Neural cell (in vitro differentiated cells): ENCODE measurements around the gene AGAP2. TPM values are rescaled to one million over a fixed set of nuclear protein-coding genes. Genes with fewer than 3 reads are reported as not detected.

ENCODE experiments used
- H2AFZ ChIP-seq: fragments of 200-600, 300-800 bp; sonication (generic), shearing (Covaris generic); 2 replicates; pipeline ENCODE4 v1.6.0; 2014; ENCODE audit warnings: low read depth, mild to moderate bottlenecking, antibody characterized with exemption, low read length, moderate library complexity
- H3F3A ChIP-seq: fragments of 200-600 bp; shearing (Covaris generic); 2 replicates; pipeline ENCODE4 v1.6.1; 2016; ENCODE audit warnings: mild to moderate bottlenecking, moderate library complexity, mixed read lengths, antibody characterized with exemption, low read length; ENCODE audit not compliant: insufficient read depth, poor library complexity, severe bottlenecking
- H3K27ac ChIP-seq: fragments of 200-600, 300-800 bp; sonication (generic), shearing (Covaris generic); 2 replicates; pipeline ENCODE4 v1.5.1; 2014; ENCODE audit warnings: mild to moderate bottlenecking, low read length, moderate library complexity
- H3K27me3 ChIP-seq: fragments of 300-800, 200-600 bp; sonication (generic), shearing (Covaris generic); 2 replicates; pipeline ENCODE4 v1.6.0; 2014; ENCODE audit warnings: mild to moderate bottlenecking, low read depth, low read length, moderate library complexity; ENCODE audit not compliant: insufficient read depth
- H3K36me3 ChIP-seq: fragments of 300-800, 200-600 bp; sonication (generic), shearing (Covaris generic); 2 replicates; pipeline ENCODE4 v1.5.1; 2014; ENCODE audit warnings: mild to moderate bottlenecking, antibody characterized with exemption, low read length, moderate library complexity; ENCODE audit not compliant: insufficient read depth
- H3K4me2 ChIP-seq: fragments of 300-800, 200-600 bp; sonication (generic), shearing (Covaris generic); 2 replicates; pipeline ENCODE4 v1.6.0; 2014; ENCODE audit warnings: mild to moderate bottlenecking, low read length
- H3K4me3 ChIP-seq: fragments of 300-800, 200-600 bp; sonication (generic), shearing (Covaris generic); 2 replicates; pipeline ENCODE4 v1.5.1; 2014; ENCODE audit warnings: mild to moderate bottlenecking, low read length, moderate library complexity
- H3K79me2 ChIP-seq: fragments of 200-600 bp; shearing (Covaris generic); replicated peaks from 2 replicates; pipeline ENCODE4 v1.6.0; 2014; ENCODE audit warnings: mild to moderate bottlenecking, low read length, moderate library complexity; ENCODE audit not compliant: insufficient read depth
- H3K9ac ChIP-seq: fragments of 300-800, 200-600 bp; sonication (generic), shearing (Covaris generic); 2 replicates; pipeline ENCODE4 v1.6.1; 2016; ENCODE audit warnings: mild to moderate bottlenecking, low read length, mixed read lengths
- H3K9me2 ChIP-seq: fragments of 200-600 bp; shearing (Covaris generic); 2 replicates; pipeline ENCODE4 v1.6.1; 2016; ENCODE audit warnings: mild to moderate bottlenecking, low read length, mixed read lengths; ENCODE audit not compliant: insufficient read depth
- H3K9me3 ChIP-seq: fragments of 200-600, 300-800 bp; sonication (generic), shearing (Covaris generic); 2 replicates; pipeline ENCODE4 v1.6.1; 2016; ENCODE audit warnings: mild to moderate bottlenecking, mixed run types, low read length, moderate library complexity, mixed read lengths
- H4K20me1 ChIP-seq: fragments of 200-600 bp; shearing (Covaris generic); 2 replicates; pipeline ENCODE4 v1.6.1; 2016; ENCODE audit warnings: mild to moderate bottlenecking, mixed run types; ENCODE audit not compliant: insufficient read depth
- CTCF ChIP-seq: fragments of 450-650 bp; IDR thresholded peaks from 2 replicates; pipeline ENCODE4 v1.5.1; 2014; ENCODE audit warnings: antibody characterized with exemption, mild to moderate bottlenecking, moderate library complexity; ENCODE audit not compliant: poor library complexity, severe bottlenecking
- EP300 ChIP-seq: fragments of 450-650 bp; conservative IDR thresholded peaks from 2 replicates; pipeline ENCODE4 v1.6.1; 2014; ENCODE audit warnings: antibody characterized with exemption, mild to moderate bottlenecking, moderate library complexity; ENCODE audit not compliant: poor library complexity, severe bottlenecking
- EZH2 ChIP-seq: fragments of 200-600, 300-800 bp; shearing (Covaris generic), sonication (generic); IDR thresholded peaks from 2 replicates; pipeline ENCODE4 v1.6.1; 2014; ENCODE audit warnings: antibody characterized with exemption, low read length, borderline replicate concordance, mild to moderate bottlenecking; ENCODE audit not compliant: insufficient read depth, poor library complexity, severe bottlenecking
- MXI1 ChIP-seq: fragments of 450-650 bp; conservative IDR thresholded peaks from 2 replicates; pipeline ENCODE4 v1.6.1; 2014; ENCODE audit warnings: antibody characterized with exemption, mild to moderate bottlenecking; ENCODE audit not compliant: poor library complexity, severe bottlenecking
- POLR2AphosphoS5 ChIP-seq: IDR thresholded peaks from 2 replicates; pipeline ENCODE4 v1.6.1; 2012
- RAD21 ChIP-seq: fragments of 450-650 bp; conservative IDR thresholded peaks from 2 replicates; pipeline ENCODE4 v1.6.1; 2014; ENCODE audit warnings: antibody characterized with exemption, mild to moderate bottlenecking, moderate library complexity
- SMC3 ChIP-seq: fragments of 450-650 bp; conservative IDR thresholded peaks from 2 replicates; pipeline ENCODE4 v1.6.1; 2014; ENCODE audit warnings: antibody characterized with exemption, mild to moderate bottlenecking, moderate library complexity; ENCODE audit not compliant: poor library complexity
- TAF1 ChIP-seq: IDR thresholded peaks from 2 replicates; pipeline ENCODE4 v1.6.1; 2012; ENCODE audit warnings: low read depth
- polyA plus RNA-seq: library from polyadenylated mRNA; depleted of rRNA; stranded (reverse); fragments of >200 nt; gene quantifications from 2 replicates; pipeline ENCODE4 v1.2.3, GENCODE V29; 2014
- TF ChIP-seq, protein P1 (sequence below): IDR thresholded peaks from 2 replicates; pipeline ENCODE4 v1.6.1; 2012; ENCODE audit warnings: borderline replicate concordance

Gene AGAP2
- polyA plus RNA-seq, 1 donor from 2014 or later = 19.3 TPM

GRCh38 chr12:57693317-57693658 is 45.3 kb downstream of the AGAP2 start:
- no peak for TF ChIP-seq EZH2
- no peak for TF ChIP-seq POLR2AphosphoS5
- TF ChIP-seq, protein P1, sequence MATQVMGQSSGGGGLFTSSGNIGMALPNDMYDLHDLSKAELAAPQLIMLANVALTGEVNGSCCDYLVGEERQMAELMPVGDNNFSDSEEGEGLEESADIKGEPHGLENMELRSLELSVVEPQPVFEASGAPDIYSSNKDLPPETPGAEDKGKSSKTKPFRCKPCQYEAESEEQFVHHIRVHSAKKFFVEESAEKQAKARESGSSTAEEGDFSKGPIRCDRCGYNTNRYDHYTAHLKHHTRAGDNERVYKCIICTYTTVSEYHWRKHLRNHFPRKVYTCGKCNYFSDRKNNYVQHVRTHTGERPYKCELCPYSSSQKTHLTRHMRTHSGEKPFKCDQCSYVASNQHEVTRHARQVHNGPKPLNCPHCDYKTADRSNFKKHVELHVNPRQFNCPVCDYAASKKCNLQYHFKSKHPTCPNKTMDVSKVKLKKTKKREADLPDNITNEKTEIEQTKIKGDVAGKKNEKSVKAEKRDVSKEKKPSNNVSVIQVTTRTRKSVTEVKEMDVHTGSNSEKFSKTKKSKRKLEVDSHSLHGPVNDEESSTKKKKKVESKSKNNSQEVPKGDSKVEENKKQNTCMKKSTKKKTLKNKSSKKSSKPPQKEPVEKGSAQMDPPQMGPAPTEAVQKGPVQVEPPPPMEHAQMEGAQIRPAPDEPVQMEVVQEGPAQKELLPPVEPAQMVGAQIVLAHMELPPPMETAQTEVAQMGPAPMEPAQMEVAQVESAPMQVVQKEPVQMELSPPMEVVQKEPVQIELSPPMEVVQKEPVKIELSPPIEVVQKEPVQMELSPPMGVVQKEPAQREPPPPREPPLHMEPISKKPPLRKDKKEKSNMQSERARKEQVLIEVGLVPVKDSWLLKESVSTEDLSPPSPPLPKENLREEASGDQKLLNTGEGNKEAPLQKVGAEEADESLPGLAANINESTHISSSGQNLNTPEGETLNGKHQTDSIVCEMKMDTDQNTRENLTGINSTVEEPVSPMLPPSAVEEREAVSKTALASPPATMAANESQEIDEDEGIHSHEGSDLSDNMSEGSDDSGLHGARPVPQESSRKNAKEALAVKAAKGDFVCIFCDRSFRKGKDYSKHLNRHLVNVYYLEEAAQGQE = no peak
- TF ChIP-seq CTCF = no peak
- no peak for TF ChIP-seq SMC3
- no peak for TF ChIP-seq MXI1
- no peak for TF ChIP-seq RAD21
- no peak for TF ChIP-seq EP300
- no peak for TF ChIP-seq TAF1
- no peak overlapping the region for H3K4me2 ChIP-seq
- no peak overlapping the region for H3K27ac ChIP-seq
- H3K9me2 ChIP-seq = no peaks in the 10 kb centered on the region
- no peaks in the 10 kb centered on the region for H3K27me3 ChIP-seq
- no peak overlapping the region for H3K9ac ChIP-seq
- H3K4me3 ChIP-seq = peak overlapping the region; percentile 78
- peaks cover 4% of the 10 kb centered on the region for H3K36me3 ChIP-seq
- H2AFZ ChIP-seq = no peak overlapping the region
- peaks cover 5% of the 10 kb centered on the region for H3F3A ChIP-seq
- peaks cover 10% of the 10 kb centered on the region for H3K79me2 ChIP-seq
- no peaks in the 10 kb centered on the region for H4K20me1 ChIP-seq
- no peaks in the 10 kb centered on the region for H3K9me3 ChIP-seq

DNA sequence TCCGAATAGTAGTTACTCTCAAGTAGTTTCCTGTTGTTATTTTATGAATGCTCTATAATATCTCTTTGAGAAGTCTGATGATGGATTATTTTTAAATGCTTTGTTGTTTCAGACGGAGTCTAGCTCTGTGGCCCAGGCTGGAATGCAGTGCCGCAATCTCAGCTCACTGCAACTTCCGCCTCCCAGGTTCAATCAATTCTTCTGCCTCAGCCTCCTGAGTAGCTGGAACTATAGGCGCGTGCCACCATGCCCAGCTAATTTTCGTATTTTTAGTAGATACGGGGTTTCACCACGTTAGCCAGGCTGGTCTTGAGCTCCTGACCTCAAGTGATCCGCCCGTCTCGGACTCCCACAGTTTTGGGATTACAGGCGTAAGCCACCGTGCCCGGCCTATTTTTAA is 46.0 kb downstream of the AGAP2 start:
- Histone ChIP-seq H3F3A (peaks cover 5% of the 10 kb centered on the region), H3K9me2 (no peaks in the 10 kb centered on the region), H3K36me3 (no peaks in the 10 kb centered on the region), H3K79me2 (peaks cover 10% of the 10 kb centered on the region), H3K4me3 (no peak overlapping the region), H2AFZ (no peak overlapping the region), H3K27me3 (no peaks in the 10 kb centered on the region), H3K9me3 (no peaks in the 10 kb centered on the region), H3K4me2 (no peak overlapping the region), H3K27ac (no peak overlapping the region), H4K20me1 (no peaks in the 10 kb centered on the region), H3K9ac (no peak overlapping the region)
- TF ChIP-seq POLR2AphosphoS5 (no peak), EP300 (no peak), CTCF (no peak), TAF1 (no peak), EZH2 (no peak), MXI1 (no peak), SMC3 (no peak), RAD21 (no peak)
- TF ChIP-seq, protein P1 = no peak
